ENCODE data around the gene ATP6V0B.

DNA sequence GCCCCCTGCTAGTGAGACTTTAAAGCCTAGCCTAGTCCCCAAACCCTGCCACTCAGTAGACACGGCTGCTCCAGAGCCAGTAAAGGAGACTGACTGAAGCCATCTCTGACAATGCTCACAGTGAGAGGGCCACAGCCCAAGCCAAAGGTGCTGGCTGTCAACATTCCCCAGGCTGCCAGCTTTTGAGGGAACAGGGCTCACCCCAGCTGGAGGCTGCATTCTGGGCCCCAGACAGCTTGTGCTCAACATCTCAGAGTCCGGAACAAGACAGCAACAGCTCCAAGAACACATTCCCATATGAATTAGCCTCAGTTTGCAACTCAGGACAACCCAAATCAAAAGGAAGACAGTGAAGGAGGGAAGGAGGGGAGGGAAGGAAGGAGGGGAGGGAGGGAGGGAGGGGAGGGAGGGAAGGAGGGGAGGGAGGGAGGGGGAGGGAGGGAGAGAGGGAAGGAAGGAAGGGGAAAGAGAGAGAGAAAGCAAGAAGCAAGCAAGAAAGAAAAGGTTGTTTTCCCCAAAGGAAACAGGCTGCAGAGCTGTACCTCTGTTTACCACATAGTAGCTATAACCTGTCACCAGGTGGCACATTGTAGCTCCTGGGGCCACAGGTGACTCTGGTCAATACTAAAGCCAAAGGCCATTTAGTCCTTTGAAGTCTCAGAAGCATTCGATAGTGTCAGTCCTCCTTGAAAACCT is 35.7 kb upstream of the ATP6V0B start:
- TF ChIP-seq, protein P1, sequence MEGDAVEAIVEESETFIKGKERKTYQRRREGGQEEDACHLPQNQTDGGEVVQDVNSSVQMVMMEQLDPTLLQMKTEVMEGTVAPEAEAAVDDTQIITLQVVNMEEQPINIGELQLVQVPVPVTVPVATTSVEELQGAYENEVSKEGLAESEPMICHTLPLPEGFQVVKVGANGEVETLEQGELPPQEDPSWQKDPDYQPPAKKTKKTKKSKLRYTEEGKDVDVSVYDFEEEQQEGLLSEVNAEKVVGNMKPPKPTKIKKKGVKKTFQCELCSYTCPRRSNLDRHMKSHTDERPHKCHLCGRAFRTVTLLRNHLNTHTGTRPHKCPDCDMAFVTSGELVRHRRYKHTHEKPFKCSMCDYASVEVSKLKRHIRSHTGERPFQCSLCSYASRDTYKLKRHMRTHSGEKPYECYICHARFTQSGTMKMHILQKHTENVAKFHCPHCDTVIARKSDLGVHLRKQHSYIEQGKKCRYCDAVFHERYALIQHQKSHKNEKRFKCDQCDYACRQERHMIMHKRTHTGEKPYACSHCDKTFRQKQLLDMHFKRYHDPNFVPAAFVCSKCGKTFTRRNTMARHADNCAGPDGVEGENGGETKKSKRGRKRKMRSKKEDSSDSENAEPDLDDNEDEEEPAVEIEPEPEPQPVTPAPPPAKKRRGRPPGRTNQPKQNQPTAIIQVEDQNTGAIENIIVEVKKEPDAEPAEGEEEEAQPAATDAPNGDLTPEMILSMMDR (IDR thresholded peaks at IDR 0.05; ENCODE audit: low read depth, low read length), result no peak
- TF ChIP-seq POLR2A (IDR thresholded peaks at IDR 0.05; ENCODE audit: extremely low read depth, insufficient read length), result no peak

Data from NB4 (cell line).